Coronary artery (tissue), 2 donors: ENCODE measurements around the gene OLIG1.

Experiments
- DNase-seq: peaks from one replicate; pipeline ENCODE4 v3.0.0-alpha.2; 2017; ENCODE audit warnings: low spot score
- H3K27ac ChIP-seq, 2 donors: fragments of 200-600 bp; sonication (generic); one replicate each; pipeline ENCODE4 v1.5.1; 2016 to 2019
- H3K4me3 ChIP-seq: fragments of 200-600 bp; sonication (generic); 2 replicates; pipeline ENCODE4 v1.5.1; 2016; ENCODE audit warnings: mild to moderate bottlenecking, moderate library complexity
- TF ChIP-seq, protein P1 (sequence below): fragments of 200-600 bp; sonication (generic); IDR thresholded peaks from one replicate; pipeline ENCODE4 v1.5.1; 2019; ENCODE audit warnings: antibody characterized with exemption

The OLIG1 gene, protein sequence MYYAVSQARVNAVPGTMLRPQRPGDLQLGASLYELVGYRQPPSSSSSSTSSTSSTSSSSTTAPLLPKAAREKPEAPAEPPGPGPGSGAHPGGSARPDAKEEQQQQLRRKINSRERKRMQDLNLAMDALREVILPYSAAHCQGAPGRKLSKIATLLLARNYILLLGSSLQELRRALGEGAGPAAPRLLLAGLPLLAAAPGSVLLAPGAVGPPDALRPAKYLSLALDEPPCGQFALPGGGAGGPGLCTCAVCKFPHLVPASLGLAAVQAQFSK

DNA sequence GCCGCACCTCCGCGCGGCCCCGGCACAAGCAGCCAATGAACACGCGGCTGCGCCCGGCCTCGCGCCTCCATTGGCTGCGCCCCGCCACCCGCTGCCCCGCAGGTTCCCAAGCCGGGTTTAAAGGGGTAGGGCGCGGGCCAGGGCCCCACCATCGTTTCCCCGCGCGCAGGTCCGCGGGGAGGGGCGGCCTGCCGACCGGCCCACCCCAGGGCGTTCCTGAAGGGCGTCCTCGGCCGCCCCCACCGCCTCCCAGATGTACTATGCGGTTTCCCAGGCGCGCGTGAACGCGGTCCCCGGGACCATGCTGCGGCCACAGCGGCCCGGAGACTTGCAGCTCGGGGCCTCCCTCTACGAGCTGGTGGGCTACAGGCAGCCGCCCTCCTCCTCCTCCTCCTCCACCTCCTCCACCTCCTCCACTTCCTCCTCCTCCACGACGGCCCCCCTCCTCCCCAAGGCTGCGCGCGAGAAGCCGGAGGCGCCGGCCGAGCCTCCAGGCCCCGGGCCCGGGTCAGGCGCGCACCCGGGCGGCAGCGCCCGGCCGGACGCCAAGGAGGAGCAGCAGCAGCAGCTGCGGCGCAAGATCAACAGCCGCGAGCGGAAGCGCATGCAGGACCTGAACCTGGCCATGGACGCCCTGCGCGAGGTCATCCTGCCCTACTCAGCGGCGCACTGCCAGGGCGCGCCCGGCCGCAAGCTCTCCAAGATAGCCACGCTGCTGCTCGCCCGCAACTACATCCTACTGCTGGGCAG lies at the start of gene OLIG1:
TSS of gene OLIG1 (plus strand) at position 148 of the 750 bp plus-strand sequence. CDS start at position 254, 106 bp downstream.
- Histone ChIP-seq H3K27ac (no peak within 1 kb of the TSS), H3K4me3 (peak within 1 kb of the TSS; percentile 69)
- no peak for DNase-seq
- TF ChIP-seq, protein P1, sequence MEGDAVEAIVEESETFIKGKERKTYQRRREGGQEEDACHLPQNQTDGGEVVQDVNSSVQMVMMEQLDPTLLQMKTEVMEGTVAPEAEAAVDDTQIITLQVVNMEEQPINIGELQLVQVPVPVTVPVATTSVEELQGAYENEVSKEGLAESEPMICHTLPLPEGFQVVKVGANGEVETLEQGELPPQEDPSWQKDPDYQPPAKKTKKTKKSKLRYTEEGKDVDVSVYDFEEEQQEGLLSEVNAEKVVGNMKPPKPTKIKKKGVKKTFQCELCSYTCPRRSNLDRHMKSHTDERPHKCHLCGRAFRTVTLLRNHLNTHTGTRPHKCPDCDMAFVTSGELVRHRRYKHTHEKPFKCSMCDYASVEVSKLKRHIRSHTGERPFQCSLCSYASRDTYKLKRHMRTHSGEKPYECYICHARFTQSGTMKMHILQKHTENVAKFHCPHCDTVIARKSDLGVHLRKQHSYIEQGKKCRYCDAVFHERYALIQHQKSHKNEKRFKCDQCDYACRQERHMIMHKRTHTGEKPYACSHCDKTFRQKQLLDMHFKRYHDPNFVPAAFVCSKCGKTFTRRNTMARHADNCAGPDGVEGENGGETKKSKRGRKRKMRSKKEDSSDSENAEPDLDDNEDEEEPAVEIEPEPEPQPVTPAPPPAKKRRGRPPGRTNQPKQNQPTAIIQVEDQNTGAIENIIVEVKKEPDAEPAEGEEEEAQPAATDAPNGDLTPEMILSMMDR = no peak

DNA sequence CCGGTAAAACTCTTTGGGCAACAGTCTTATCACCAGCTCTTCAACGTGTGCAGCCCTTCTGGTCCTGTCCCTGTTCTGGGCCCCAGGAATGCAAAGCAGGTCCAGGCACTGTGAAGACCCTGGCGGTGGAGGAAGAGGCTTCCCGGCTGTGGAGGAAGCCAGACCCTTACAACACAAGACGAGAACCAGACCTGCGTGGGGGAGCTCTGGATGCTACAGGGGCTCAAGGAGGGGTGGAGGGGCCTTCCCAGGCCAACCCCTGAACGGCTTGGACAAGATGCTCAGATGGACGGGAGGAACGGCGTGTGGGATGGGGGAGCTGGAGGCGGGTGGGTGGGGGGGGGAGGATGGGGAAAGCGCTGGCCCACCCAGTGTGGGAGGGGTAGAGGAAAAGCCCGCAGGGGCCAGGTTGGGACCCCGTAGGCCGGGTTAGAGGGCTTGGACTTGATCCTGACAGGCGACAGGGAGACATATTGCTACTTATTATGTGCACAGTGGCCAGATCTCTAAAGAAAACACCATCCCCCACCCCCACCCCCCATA lies 49.3 kb upstream of the OLIG1 start:
- Histone ChIP-seq H3K4me3 (peak overlapping the region; percentile 48), H3K27ac (no peak overlapping the region)
- DNase-seq = peak; percentile 31
- TF ChIP-seq, protein P1 = no peak

DNA sequence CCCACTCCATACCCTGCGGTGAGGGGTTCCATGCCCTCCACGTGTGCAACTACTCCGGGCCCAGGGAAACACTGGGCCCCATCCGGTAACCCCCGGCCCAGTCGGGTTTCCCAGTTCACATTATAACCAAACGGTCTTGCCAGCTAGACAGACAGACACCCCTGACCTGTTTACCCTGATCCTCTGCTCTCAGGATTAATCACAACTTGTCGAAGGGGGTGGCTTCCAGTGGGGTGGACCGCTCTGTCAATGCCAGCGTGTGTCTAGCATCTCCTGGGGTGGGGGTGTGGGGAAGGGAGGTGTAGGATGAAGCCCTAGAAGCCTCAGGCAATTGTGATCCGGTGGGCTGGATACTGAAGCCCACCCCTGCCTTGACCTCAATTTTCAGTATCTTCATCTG lies 48.8 kb upstream of the OLIG1 start:
- no peak overlapping the region for H3K27ac ChIP-seq
- peak; percentile 68 for DNase-seq
- H3K4me3 ChIP-seq = no peak overlapping the region
- TF ChIP-seq, protein P1 = no peak

DNA sequence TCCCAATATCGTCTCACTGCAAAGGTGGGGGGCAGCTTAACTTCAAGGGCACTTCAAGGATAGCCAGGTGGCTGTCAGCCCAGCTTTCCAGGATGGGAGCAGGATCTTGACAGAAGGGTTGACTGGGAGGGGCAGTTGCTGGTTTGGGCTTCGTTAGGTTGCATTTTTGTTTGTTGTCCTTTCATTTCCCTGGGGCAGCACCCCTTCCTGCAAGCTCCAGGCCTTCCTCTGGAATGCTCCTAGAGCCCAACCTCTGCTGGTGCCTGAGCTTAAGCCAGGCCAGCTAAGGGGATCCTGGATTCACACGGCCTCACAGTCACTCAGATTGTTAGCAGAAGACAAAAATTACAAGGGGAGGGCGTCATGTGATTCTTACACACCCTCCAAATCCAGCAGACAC lies 48.3 kb upstream of the OLIG1 start:
- peak; percentile 54 for DNase-seq
- H3K27ac ChIP-seq = no peak overlapping the region
- TF ChIP-seq, protein P1 = no peak
- no peak overlapping the region for H3K4me3 ChIP-seq

DNA sequence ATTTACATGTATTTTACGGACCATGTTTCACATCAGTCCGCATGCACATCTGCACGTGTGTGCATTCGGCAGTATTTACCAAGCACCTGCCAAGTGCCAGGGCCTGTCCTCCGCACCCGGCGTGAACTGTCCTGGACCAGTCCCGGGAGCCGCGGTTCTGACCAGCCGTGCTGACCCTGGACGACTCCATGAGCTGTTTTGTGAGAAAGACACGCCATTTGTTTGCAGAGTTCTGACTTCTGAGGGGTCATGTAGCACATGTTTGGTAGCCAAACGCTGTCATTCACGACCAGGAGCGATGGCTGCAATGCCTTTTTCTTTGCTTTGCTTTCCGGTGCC lies 47.5 kb upstream of the OLIG1 start:
- no peak overlapping the region for H3K4me3 ChIP-seq
- H3K27ac ChIP-seq = no peak overlapping the region
- TF ChIP-seq, protein P1 = no peak
- peak; percentile 49 for DNase-seq

DNA sequence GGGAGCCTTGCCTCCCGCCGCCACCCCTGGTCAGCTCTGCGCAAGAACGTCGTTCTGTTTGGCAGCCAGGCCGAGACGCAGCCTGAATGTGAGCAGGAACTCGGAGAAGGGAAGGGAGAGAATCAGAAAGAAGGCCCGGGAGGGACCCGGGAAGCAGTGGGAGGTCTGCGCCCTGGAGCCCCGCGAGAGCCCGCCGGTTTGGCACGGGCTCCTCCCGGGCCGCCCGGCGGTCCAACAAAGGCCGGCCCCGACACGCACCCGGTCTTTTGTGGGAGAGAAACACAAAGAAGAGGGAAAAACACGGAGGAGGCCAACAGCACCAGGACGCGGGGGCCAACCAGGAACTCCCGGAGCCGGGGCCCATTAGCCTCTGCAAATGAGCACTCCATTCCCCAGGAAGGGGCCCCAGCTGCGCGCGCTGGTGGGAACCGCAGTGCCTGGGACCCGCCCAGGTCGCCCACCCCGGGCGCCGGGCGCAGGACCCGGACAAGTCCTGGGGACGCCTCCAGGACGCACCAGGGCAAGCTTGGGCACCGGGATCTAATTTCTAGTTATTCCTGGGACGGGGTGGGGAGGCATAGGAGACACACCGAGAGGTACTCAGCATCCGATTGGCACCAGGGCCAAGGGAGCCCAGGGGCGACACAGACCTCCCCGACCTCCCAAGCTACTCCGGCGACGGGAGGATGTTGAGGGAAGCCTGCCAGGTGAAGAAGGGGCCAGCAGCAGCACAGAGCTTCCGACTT lies 46.9 kb upstream of the OLIG1 start:
- TF ChIP-seq, protein P1 = no peak
- no peak overlapping the region for H3K27ac ChIP-seq
- peak; percentile 69 for DNase-seq
- peak overlapping the region; percentile 14 for H3K4me3 ChIP-seq
